GM13976 (cell line): ENCODE measurements around the gene F11.
"Not testable (repeated sequence)": the region's sequence is repeated elsewhere in the genome, so short reads cannot be mapped to it uniquely, and the experiment has no call there.

Experiments used
- DNase-seq: peaks from one replicate; pipeline ENCODE4 v3.0.0; 2012; ENCODE audit warnings: low spot score
- in situ Hi-C: fragments of 300-500 bp; cut with MboI; formaldehyde crosslinking; loops from one replicate; pipeline ENCODE4 v1.12.0; 2022; ENCODE audit warnings: low sequenced_read_pairs, mixed read lengths, inconsistent platforms; ENCODE audit not compliant: unreplicated experiment
- TF ChIP-seq, protein P1 (sequence below): IDR thresholded peaks from 2 replicates; pipeline ENCODE4 v1.5.1; 2012; ENCODE audit warnings: borderline replicate concordance, mild to moderate bottlenecking; ENCODE audit not compliant: insufficient read depth; ENCODE audit errors: extremely low read depth, missing control alignments, control extremely low read depth

The F11 gene

GRCh38 chr4:186240848-186241491, 25.0 kb upstream of the F11 start:
- in situ Hi-C loops = no loop called here
- TF ChIP-seq, protein P1, sequence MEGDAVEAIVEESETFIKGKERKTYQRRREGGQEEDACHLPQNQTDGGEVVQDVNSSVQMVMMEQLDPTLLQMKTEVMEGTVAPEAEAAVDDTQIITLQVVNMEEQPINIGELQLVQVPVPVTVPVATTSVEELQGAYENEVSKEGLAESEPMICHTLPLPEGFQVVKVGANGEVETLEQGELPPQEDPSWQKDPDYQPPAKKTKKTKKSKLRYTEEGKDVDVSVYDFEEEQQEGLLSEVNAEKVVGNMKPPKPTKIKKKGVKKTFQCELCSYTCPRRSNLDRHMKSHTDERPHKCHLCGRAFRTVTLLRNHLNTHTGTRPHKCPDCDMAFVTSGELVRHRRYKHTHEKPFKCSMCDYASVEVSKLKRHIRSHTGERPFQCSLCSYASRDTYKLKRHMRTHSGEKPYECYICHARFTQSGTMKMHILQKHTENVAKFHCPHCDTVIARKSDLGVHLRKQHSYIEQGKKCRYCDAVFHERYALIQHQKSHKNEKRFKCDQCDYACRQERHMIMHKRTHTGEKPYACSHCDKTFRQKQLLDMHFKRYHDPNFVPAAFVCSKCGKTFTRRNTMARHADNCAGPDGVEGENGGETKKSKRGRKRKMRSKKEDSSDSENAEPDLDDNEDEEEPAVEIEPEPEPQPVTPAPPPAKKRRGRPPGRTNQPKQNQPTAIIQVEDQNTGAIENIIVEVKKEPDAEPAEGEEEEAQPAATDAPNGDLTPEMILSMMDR = no peak
- DNase-seq = no peak

GRCh38 chr4:186241616-186242015, 24.4 kb upstream of the F11 start:
- in situ Hi-C loops = no loop called here
- DNase-seq = no peak
- TF ChIP-seq, protein P1 = no peak

DNA sequence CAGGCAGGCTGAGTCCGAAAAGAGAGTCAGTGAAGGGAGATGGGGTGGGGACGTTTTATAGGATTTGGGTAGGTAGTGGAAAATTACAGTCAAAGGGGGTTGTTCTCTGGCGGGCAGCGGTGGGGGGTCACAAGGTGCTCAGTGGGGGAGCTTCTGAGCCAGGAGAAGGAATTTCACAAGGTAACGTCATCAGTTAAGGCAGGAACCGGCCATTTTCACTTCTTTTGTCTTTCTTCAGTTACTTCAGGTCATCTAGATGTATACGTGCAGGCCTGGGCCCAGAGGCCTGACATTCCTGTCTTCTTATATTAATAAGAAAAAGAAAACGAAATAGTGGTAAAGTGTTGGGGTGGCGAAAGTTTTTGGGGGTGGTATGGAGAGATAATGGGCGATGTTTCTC, 24.0 kb upstream of the F11 start:
- DNase-seq, in situ Hi-C loops: not testable (repeated sequence)

DNA sequence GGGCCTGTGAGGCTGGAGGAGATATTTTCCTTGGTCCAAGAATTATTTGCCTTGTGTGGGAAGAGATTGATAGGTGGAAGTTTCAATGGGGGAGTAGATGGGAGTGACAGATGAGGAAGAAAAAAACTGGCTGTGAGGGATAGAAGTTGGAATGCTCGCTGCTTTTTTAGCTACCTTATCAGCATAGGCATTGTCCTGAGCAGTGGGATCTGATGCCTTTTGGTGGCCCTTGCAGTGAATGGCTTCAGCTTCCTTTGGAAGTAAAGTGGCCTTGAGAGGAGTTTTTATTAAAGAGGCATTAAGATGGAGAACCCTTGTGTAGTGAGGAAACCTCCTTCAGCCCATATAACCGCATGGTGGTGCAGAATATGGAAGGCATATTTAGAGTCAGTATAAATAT, 22.7 kb upstream of the F11 start:
- in situ Hi-C loops = no loop called here
- TF ChIP-seq, protein P1 = no peak
- no peak for DNase-seq

DNA sequence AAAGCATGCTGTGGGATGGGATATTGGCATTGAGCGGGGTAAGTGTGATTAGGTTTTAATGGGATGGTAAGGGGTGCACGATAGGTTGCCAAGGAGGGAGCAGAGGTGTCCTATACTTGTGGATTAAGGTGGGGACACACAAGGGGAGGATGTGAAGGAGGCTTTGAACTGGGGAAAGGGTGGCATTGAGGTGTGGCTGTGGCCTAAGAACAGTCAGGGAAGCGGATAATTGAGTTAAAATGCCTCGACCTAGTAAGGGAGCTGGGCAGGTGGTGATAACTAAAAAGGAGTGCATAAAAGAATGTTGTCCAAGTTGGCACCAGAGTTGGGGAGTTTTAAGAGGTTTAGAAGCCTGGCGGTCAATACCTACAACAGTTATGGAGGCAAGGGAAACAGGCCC, 21.2 kb upstream of the F11 start:
- in situ Hi-C loops = no loop called here
- TF ChIP-seq, protein P1 = no peak
- no peak for DNase-seq

- in situ Hi-C loops = not testable (repeated sequence)
Observed at GRCh38 chr4:186247062-186247752, 18.8 kb upstream of the F11 start.

GRCh38 chr4:186248643-186249042, 17.3 kb upstream of the F11 start:
- TF ChIP-seq, protein P1 = no peak
- DNase-seq = no peak
- in situ Hi-C loops = no loop called here

More at GRCh38 chr4:186247062-186247752, 18.8 kb upstream of the F11 start:
- not testable (repeated sequence) for DNase-seq
